H1 (cell line): ENCODE measurements around the gene EAF2. TPM values are rescaled to one million over a fixed set of nuclear protein-coding genes. Genes with fewer than 3 reads are reported as not detected.

ENCODE experiments used
- CTCF ChIA-PET: fragments of 300-600 bp; sonication (Branson Sonifier 250); formaldehyde crosslinking; loops from one replicate; lab custom pipeline; 2021; ENCODE audit not compliant: partially characterized antibody; lab: Charles Lee
- POLR2A ChIA-PET: fragments of 300-600 bp; sonication (Branson Sonifier 250); formaldehyde crosslinking; loops from one replicate; lab custom pipeline; 2021; ENCODE audit warnings: inconsistent platforms; ENCODE audit not compliant: partially characterized antibody; lab: Charles Lee
- DNase-seq, 2 experiments: peaks; one replicate each; pipeline versions ENCODE4 v3.0.0 to v3.0.0-alpha.2; 2010 to 2022; ENCODE audit warnings: low spot score in 2 of 2, low read depth in 1 of 2, mixed read lengths in 1 of 2
- FAIRE-seq: peaks from 2 replicates; lab custom pipeline; 2011; peaks lifted over from hg19 to GRCh38; lab: Jason Lieb, UNC
- H2AFZ ChIP-seq: 2 replicates; pipeline ENCODE4 v1.8.1; 2012; ENCODE audit warnings: low read length, inconsistent platforms
- H2AK5ac ChIP-seq: 2 replicates; pipeline ENCODE4 v1.6.1; 2013; ENCODE audit warnings: low read depth, low read length
- H2BK120ac ChIP-seq: replicated peaks from 2 replicates; pipeline ENCODE3; 2013; ENCODE audit warnings: low read depth, low read length, inconsistent platforms
- H2BK12ac ChIP-seq: 2 replicates; pipeline ENCODE4 v1.6.1; 2013; ENCODE audit warnings: low read depth, low read length
- H2BK15ac ChIP-seq: 2 replicates; pipeline ENCODE4 v1.6.1; 2013; ENCODE audit warnings: low read length
- H2BK20ac ChIP-seq: 2 replicates; pipeline ENCODE4 v1.6.1; 2013; ENCODE audit warnings: low read length
- H2BK5ac ChIP-seq: 2 replicates; pipeline ENCODE4 v1.6.1; 2013; ENCODE audit warnings: low read depth, low read length
- H3K14ac ChIP-seq: 2 replicates; pipeline ENCODE4 v1.6.1; 2013; ENCODE audit warnings: inconsistent platforms; ENCODE audit not compliant: insufficient read length
- H3K18ac ChIP-seq: 2 replicates; pipeline ENCODE4 v1.6.1; 2013; ENCODE audit warnings: low read length; ENCODE audit errors: extremely low read depth
- H3K23ac ChIP-seq: 2 replicates; pipeline ENCODE4 v1.6.1; 2013; ENCODE audit warnings: inconsistent platforms; ENCODE audit not compliant: insufficient read length
- H3K23me2 ChIP-seq: 2 replicates; pipeline ENCODE4 v1.6.1; 2013; ENCODE audit warnings: low read depth, low read length
- H3K27ac ChIP-seq: 2 replicates; pipeline ENCODE4 v1.6.1; 2011; ENCODE audit warnings: low read depth, low read length, inconsistent platforms
- H3K27me3 ChIP-seq, 4 experiments: replicated peaks in 1 of 4; 1 replicate in 1 of 4; 2 replicates in 3 of 4; pipeline versions ENCODE4 v1.6.1 to v1.8.1; 2011 to 2013; ENCODE audit warnings: low read length in 3 of 4, mild to moderate bottlenecking in 3 of 4, inconsistent platforms in 2 of 4, mixed read lengths in 2 of 4, moderate library complexity in 1 of 4; ENCODE audit not compliant: control insufficient read depth in 3 of 4, insufficient read depth in 3 of 4; ENCODE audit errors: extremely low read depth in 1 of 4
- H3K36me3 ChIP-seq, 4 experiments: 2 replicates each; pipeline versions ENCODE4 v1.6.1 to v1.8.1; 2011 to 2013; ENCODE audit warnings: mild to moderate bottlenecking in 4 of 4, low read length in 3 of 4, moderate library complexity in 2 of 4, control low read depth in 1 of 4, inconsistent platforms in 1 of 4; ENCODE audit not compliant: insufficient read depth in 4 of 4, control insufficient read depth in 2 of 4
- H3K4ac ChIP-seq: replicated peaks from 2 replicates; pipeline ENCODE3; 2013; ENCODE audit warnings: low read length, low read depth, mixed read lengths, inconsistent platforms; ENCODE audit not compliant: insufficient read length
- H3K4me1 ChIP-seq, 4 experiments: replicated peaks in 1 of 4; 1 replicate in 1 of 4; 2 replicates in 3 of 4; pipeline versions ENCODE4 v1.6.1 to v1.8.1; 2011 to 2013; ENCODE audit warnings: low read length in 3 of 4, inconsistent platforms in 2 of 4, mixed read lengths in 1 of 4; ENCODE audit not compliant: insufficient read depth in 4 of 4, control insufficient read depth in 3 of 4
- H3K4me2 ChIP-seq, 2 experiments: 2 replicates each; pipeline versions ENCODE4 v1.6.1 to v1.8.1; 2011 to 2013; ENCODE audit warnings: low read depth in 2 of 2, low read length in 2 of 2, control low read depth in 1 of 2, inconsistent platforms in 1 of 2, mild to moderate bottlenecking in 1 of 2; ENCODE audit not compliant: insufficient read depth in 1 of 2
- H3K4me3 ChIP-seq, 4 experiments: fragments of 200-600, 300-600 bp in 1 of 4; sonication (generic), shearing (Covaris generic), sonication (Bioruptor Twin) in 1 of 4; 2 replicates each; pipeline versions ENCODE4 v1.5.1 to v1.8.1; 2011 to 2016; ENCODE audit warnings: low read length in 4 of 4, low read depth in 3 of 4, control low read depth in 2 of 4, inconsistent platforms in 2 of 4, mild to moderate bottlenecking in 2 of 4, mixed read lengths in 1 of 4, moderate library complexity in 1 of 4; ENCODE audit not compliant: insufficient read depth in 2 of 4; ENCODE audit errors: extremely low read depth in 1 of 4
- H3K56ac ChIP-seq: replicated peaks from 2 replicates; pipeline ENCODE3; 2013; ENCODE audit warnings: low read depth, mild to moderate bottlenecking, mixed read lengths, low read length, inconsistent platforms; ENCODE audit not compliant: insufficient read length
- H3K79me1 ChIP-seq: 2 replicates; pipeline ENCODE4 v1.6.1; 2013; ENCODE audit warnings: low read depth, low read length, control low read depth
- H3K79me2 ChIP-seq, 2 experiments: 2 replicates each; pipeline versions ENCODE4 v1.6.1 to v1.8.1; 2012 to 2013; ENCODE audit warnings: low read length in 2 of 2, mild to moderate bottlenecking in 2 of 2, inconsistent platforms in 1 of 2; ENCODE audit not compliant: insufficient read depth in 2 of 2, control insufficient read depth in 1 of 2
- H3K9ac ChIP-seq, 4 experiments: replicated peaks in 1 of 4; 1 replicate in 1 of 4; 2 replicates in 3 of 4; pipeline versions ENCODE4 v1.6.1 to v1.8.1; 2011 to 2013; ENCODE audit warnings: low read depth in 3 of 4, low read length in 3 of 4, control low read depth in 2 of 4, mild to moderate bottlenecking in 2 of 4, moderate library complexity in 2 of 4, inconsistent platforms in 1 of 4; ENCODE audit errors: extremely low read depth in 1 of 4
- H3K9me3 ChIP-seq, 2 experiments: 2 replicates each; pipeline versions ENCODE4 v1.6.1 to v1.8.1; 2012 to 2013; ENCODE audit warnings: mild to moderate bottlenecking in 2 of 2, moderate library complexity in 2 of 2, control low read depth in 1 of 2, inconsistent platforms in 1 of 2, low read depth in 1 of 2, low read length in 1 of 2, mixed read lengths in 1 of 2; ENCODE audit not compliant: insufficient read depth in 2 of 2
- H4K20me1 ChIP-seq, 2 experiments: replicated peaks in 1 of 2; 2 replicates each; pipeline versions ENCODE3 to v1.8.1; 2011 to 2013; ENCODE audit warnings: inconsistent platforms in 2 of 2, low read length in 2 of 2, mild to moderate bottlenecking in 1 of 2; ENCODE audit not compliant: insufficient read depth in 2 of 2, control insufficient read depth in 1 of 2
- H4K5ac ChIP-seq: 2 replicates; pipeline ENCODE4 v1.6.1; 2013; ENCODE audit warnings: low read length, low read depth, mixed read lengths, inconsistent platforms; ENCODE audit not compliant: insufficient read length
- H4K8ac ChIP-seq: 2 replicates; pipeline ENCODE4 v1.8.0; 2013; ENCODE audit warnings: mild to moderate bottlenecking, moderate library complexity, low read length, inconsistent platforms; ENCODE audit not compliant: insufficient read depth; ENCODE audit errors: extremely low read depth
- H4K91ac ChIP-seq: replicated peaks from 2 replicates; pipeline ENCODE3; 2013; ENCODE audit warnings: low read length, mixed read lengths, inconsistent platforms; ENCODE audit not compliant: insufficient read length
- BACH1 ChIP-seq: IDR thresholded peaks from 2 replicates; pipeline ENCODE4 v1.6.1; 2012; ENCODE audit warnings: low read length, improper control_type of control experiment
- CTBP2 ChIP-seq: IDR thresholded peaks from 2 replicates; pipeline ENCODE4 v1.7.0; 2011; ENCODE audit warnings: borderline replicate concordance, mild to moderate bottlenecking, moderate library complexity, mixed read lengths, low read length; ENCODE audit not compliant: insufficient read depth, insufficient read length
- TBP ChIP-seq: IDR thresholded peaks from 2 replicates; pipeline ENCODE4 v1.6.1; 2011; ENCODE audit warnings: low read depth, low read length, improper control_type of control experiment
- ZNF274 ChIP-seq: IDR thresholded peaks from 2 replicates; pipeline ENCODE4 v1.7.0; 2012; ENCODE audit warnings: low read length, borderline replicate concordance; ENCODE audit errors: extremely low read depth
- WGBS, 2 experiments: shearing (Covaris generic) in 1 of 2; methylation state at CpG; one replicate each; pipeline versions ENCODE4 v1.1.6 to v1.1.7; 2013 to 2015; ENCODE audit warnings: low lambda C conversion rate in 2 of 2, mixed read lengths in 2 of 2, inconsistent platforms in 1 of 2, low coverage in 1 of 2, missing lambda C conversion rate in 1 of 2; ENCODE audit not compliant: insufficient replicate concordance in 2 of 2, insufficient coverage in 1 of 2, insufficient read length in 1 of 2; ENCODE audit errors: extremely low coverage in 1 of 2, missing lambda C conversion rate in 1 of 2; 5-methylcytosine and 5-hydroxymethylcytosine counted together
- polyA plus RNA-seq, 7 experiments: library from polyadenylated mRNA; depleted of rRNA in 3 of 7; stranded (reverse) in 5 of 7; unstranded in 2 of 7; fragments of >200 nt in 5 of 7; fragments of 200-250 nt in 2 of 7; gene quantifications; 1 replicate in 5 of 7; 2 replicates in 1 of 7; 4 replicates in 1 of 7; pipeline versions ENCODE4 v1.2.1 to v1.2.3, GENCODE V29; 2011 to 2013; ENCODE audit warnings: missing spikeins in 2 of 7, mixed read lengths in 2 of 7
- total RNA-seq: library from RNA; stranded (reverse); fragmentation: NEBNext Ultra II Directional; extraction: Animal tissue kit (Norgen Biotek cat#: 25700); gene quantifications from 2 replicates; pipeline ENCODE4 v1.2.1, GENCODE V29; 2021

The EAF2 gene
- total and polyA plus RNA-seq, 2 of the 8 experiments (the other 6 are each of a cell fraction or from before 2014, with no cell fraction given) = 3.6 to 6.6 TPM

GRCh38 chr3:121871430-121871829 is 36.4 kb downstream of the EAF2 start:
- WGBS, 2 experiments = 92% methylated on average over 1 of the region's 1 CpG; no CpG with 5 or more reads in 1 of the 2 experiments

More at GRCh38 chr3:121871430-121871829, 36.4 kb downstream of the EAF2 start:
- Histone ChIP-seq H2BK20ac (no peak overlapping the region), H2BK120ac (no peak overlapping the region), H3K9me3 (no peaks in the 10 kb centered on the region), H3K4me2 (no peak overlapping the region)
- TF ChIP-seq TBP (no peak), ZNF274 (no peak), CTBP2 (no peak), BACH1 (no peak)
- TF ChIP-seq, all 59 proteins: peak for 0
- Histone ChIP-seq H3K36me3 (no peaks in the 10 kb centered on the region), H3K9ac (no peak overlapping the region), H3K14ac (no peak overlapping the region), H2BK15ac (no peak overlapping the region), H3K27me3 (no peaks in the 10 kb centered on the region), H2BK5ac (no peak overlapping the region), H3K56ac (no peak overlapping the region), H3K18ac (no peak overlapping the region), H4K91ac (no peak overlapping the region), H3K4ac (no peak overlapping the region), H3K23me2 (no peaks in the 10 kb centered on the region), H3K23ac (no peak overlapping the region), H4K20me1 (no peaks in the 10 kb centered on the region), H3K79me1 (no peaks in the 10 kb centered on the region), H3K4me3 (no peak overlapping the region), H2BK12ac (no peak overlapping the region), H4K8ac (no peak overlapping the region), H3K27ac (no peak overlapping the region), H4K5ac (no peak overlapping the region), H3K79me2 (no peaks in the 10 kb centered on the region), H3K4me1 (no peaks in the 10 kb centered on the region), H2AFZ (no peak overlapping the region), H2AK5ac (no peak overlapping the region)
- ChIA-PET POLR2A (no interaction called here), CTCF (interaction anchor here (0.9 kb wide), 1 partner anchor 9 kb away, joined by 5 read pairs; no protein-coding TSS in a partner anchor)
- FAIRE-seq = no peak
- no peak for DNase-seq
